ENCODE results near the gene NEXMIF.
"Not testable (repeated sequence)": the region's sequence is repeated elsewhere in the genome, so short reads cannot be mapped to it uniquely, and the experiment has no call there.

NEXMIF gene

DNA sequence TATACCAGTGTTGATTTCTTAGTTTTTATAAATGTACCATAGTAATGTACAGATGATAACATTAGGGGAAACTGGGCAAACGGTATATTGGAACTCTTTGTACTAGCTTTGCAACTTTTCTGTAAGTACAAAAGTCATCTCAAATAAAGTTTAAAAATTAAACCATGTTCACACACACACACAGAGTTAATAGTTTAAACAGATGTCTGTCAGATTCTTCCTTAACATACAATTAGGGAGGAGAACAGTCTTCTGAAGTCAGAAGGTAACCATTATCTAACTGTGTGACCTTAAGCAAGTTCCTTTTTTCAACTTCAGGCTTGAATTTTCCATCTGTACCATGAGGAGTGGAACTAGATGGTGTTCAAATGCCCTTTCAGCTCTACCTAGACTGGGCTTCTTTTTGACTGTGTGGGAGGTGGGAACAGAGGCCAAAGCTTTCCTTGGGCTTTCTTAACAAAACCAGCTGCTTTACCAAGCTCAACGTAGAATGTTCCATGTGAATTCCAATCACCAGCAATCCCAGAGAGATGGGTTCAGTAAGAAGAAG, 127.8 kb downstream of the NEXMIF start:
- DNase-seq (ENCODE audit: low read depth, low spot score) = no peak

DNA sequence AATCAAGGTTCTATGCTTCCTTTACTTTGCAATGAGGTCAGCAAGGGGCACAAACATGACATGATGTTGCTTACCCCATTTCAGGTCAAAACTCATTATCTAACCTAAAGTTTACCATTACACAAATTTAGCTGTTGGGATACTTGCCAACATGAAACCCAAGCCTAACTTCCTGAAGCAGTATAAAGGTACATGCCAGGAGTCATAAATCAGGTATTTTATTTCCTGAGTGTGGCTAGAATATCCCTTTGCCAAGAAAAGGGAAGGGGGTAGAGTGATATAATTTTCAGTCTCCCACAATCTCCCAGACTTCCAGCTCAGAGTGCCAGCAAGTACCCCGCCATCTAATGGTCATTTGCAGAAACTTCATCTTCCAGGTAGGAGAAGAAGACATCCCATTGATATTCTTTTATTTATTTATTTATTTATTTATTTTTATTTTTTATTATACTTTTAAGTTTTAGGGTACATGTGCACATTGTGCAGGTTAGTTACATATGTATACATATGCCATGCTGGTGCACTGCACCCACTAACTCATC, 136.6 kb downstream of the NEXMIF start:
- DNase-seq (ENCODE audit: low read depth, low spot score) = no peak

DNA sequence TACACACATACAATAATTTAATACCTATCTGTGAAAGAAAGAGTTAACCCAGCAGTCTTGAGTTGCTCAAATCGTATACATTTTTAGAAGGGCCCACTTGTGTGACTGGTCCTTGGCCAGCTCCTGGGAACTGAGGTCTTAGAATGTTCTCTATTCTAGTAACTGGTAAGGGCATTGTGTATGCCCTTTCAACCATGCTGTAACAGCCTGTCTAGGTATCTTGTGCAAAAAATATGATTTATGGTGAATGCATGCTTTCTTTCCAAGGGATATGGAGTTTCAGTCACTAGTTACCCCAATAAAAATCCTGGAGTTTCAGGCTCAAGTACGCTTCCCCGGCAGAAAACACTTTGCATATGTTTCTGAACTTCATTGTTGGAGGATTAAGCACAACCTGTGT, 140.6 kb downstream of the NEXMIF start:
- DNase-seq (ENCODE audit: low read depth, low spot score) = no peak

- DNase-seq (ENCODE audit: low read depth, low spot score) = no peak
These were observed 143.7 kb downstream of the NEXMIF start for GRCh38 chrX:74781507-74782034.

- no peak for DNase-seq (ENCODE audit: low read depth, low spot score)
These were observed 146.1 kb downstream of the NEXMIF start for GRCh38 chrX:74779175-74779574.

GRCh38 chrX:74774988-74775387, 150.3 kb downstream of the NEXMIF start:
- DNase-seq (ENCODE audit: low read depth, low spot score) = no peak

DNA sequence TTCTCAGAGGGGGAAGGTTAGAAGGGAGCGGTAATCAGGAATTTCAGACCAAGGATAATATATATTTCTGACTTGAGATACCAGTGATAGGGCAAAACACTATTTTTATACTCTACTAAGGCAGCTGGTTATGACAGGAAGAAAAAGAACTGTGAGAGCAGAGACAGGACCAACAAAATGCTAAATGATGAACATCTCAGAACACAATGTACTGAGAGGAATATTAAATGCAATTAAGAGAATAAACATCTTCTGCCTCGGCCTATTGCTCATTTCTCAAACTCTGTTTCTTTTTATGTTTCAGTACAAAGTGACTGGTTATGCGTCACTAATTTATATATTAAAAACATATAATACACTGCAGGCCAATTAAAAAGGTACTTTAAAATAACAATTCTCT, 188.8 kb downstream of the NEXMIF start:
- DNase-seq (ENCODE audit: low read depth, low spot score) = no peak

GRCh38 chrX:74705269-74705668, 220.0 kb downstream of the NEXMIF start:
- DNase-seq (ENCODE audit: low read depth, low spot score) = no peak

DNA sequence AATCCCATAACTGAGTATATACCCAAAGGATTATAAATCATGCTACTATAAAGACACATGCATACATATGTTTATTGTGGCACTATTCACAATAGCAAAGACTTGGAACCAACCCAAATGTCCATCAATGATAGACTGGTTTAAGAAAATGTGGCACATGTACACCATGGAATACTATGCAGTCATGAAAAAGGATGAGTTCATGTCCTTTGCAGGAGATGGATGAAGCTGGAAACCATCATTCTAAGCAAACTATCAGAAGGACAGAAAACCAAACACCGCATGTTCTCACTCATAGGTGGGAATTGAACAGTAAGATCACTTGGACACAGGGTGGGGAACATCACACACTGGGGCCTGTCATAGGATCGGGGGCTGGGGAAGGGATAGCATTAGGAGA, 223.9 kb downstream of the NEXMIF start:
- DNase-seq (ENCODE audit: low read depth, low spot score) = not testable (repeated sequence)

- no peak for DNase-seq (ENCODE audit: low read depth, low spot score)
These were observed 240.8 kb downstream of the NEXMIF start for GRCh38 chrX:74684466-74684865.

All from iPS DF 19.7 (cell line).